ENCODE results near the gene QSER1.

DNA sequence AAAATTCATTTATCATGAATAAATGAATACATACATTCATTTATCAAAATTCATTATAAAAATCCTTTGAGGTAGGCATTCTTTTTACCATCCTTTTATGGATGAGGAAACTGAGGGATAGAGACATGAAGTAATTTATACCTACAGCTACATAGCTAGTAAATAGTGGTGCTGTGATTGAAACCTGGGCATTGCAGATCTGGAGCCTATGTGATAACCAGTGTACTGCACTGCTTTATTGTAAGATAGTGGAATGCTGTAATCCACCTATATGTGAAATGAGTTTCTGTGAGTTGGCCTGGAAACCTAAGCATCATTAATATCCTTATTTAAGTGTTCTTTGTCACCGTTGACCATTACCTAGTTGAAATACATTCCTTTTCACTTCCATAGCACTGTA, 4.5 kb downstream of the QSER1 start:
- TF ChIP-seq, protein P1, sequence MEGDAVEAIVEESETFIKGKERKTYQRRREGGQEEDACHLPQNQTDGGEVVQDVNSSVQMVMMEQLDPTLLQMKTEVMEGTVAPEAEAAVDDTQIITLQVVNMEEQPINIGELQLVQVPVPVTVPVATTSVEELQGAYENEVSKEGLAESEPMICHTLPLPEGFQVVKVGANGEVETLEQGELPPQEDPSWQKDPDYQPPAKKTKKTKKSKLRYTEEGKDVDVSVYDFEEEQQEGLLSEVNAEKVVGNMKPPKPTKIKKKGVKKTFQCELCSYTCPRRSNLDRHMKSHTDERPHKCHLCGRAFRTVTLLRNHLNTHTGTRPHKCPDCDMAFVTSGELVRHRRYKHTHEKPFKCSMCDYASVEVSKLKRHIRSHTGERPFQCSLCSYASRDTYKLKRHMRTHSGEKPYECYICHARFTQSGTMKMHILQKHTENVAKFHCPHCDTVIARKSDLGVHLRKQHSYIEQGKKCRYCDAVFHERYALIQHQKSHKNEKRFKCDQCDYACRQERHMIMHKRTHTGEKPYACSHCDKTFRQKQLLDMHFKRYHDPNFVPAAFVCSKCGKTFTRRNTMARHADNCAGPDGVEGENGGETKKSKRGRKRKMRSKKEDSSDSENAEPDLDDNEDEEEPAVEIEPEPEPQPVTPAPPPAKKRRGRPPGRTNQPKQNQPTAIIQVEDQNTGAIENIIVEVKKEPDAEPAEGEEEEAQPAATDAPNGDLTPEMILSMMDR (IDR thresholded peaks at IDR 0.05), result no peak
- no peak for TF ChIP-seq POLR2A (IDR thresholded peaks at IDR 0.05)

Data from testis (tissue), 2 donors.